GM19099 (cell line): ENCODE measurements around the gene SYNDIG1L.

ENCODE experiments used
- POLR2A ChIP-seq: IDR thresholded peaks from 3 replicates; pipeline ENCODE4 v1.6.1; 2011; ENCODE audit warnings: low read depth; ENCODE audit not compliant: insufficient read length; ENCODE audit errors: extremely low read depth

SYNDIG1L gene

DNA sequence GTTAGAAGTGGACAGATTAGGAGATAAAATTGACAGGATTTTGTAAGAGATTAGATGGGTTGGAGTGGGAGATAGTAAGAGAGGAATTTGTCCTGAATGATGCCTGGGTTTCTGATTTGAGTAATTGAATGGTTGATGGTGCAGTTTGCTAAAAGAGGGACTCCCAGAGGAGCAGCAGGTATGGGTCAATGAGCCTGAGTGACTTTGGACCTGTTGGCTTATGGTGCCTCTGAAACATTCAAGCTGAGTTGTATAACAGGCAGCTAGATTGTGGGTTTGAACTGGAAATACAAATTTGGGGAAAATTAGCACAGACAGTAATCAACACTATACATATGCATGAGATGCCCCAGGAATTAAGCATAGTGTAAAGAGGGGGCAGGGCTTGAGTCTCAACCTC, 16.7 kb upstream of the SYNDIG1L start:
- TF ChIP-seq POLR2A: no peak

DNA sequence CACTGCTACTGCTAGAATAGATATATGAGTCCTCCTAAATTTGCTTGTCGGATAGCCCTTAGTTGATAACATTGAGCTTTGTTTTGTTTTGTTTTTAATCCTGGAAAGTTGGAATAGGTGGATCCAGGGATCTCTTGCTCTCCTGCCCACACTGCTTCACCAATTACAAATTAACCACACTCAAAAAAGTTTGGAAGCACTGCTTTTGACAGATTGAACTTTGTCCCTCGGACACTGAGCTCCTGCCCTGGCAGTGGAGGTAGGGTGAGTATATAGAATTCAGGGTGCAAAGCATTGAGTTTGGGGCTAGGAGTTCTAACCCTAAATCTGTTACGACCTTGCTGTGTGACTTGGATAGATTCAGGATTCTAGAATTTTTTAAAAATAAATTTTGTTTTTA, 15.1 kb upstream of the SYNDIG1L start:
- TF ChIP-seq POLR2A: no peak

DNA sequence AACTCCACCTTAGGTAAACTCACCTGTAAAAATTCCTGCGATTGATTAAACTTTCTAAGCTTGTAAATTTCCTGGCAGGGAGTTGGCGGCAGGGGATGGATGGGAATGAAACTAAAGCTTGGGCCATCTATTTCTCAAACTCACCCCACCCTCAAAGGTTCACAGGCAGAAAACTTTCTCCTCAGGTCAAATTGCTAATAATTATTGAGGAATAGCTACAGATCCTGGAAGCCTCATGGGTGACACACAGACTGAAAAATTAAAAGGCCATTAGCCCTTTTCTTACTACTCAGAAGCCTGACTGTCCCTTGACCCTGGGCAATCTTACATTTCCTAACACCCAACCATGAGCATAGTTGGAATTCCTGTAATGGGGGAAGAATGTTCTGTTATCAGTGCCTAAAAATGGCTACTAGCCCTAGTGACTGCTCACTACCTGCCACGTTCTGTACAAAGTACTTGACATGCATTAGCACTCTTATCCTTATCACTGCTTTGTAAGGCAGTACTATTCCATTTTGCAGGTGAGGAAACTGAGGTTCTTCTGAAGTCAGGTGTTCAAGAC, 12.4 kb upstream of the SYNDIG1L start:
- no peak for TF ChIP-seq POLR2A

GRCh38 chr14:74437496-74438053, 11.6 kb upstream of the SYNDIG1L start:
- TF ChIP-seq POLR2A: no peak

DNA sequence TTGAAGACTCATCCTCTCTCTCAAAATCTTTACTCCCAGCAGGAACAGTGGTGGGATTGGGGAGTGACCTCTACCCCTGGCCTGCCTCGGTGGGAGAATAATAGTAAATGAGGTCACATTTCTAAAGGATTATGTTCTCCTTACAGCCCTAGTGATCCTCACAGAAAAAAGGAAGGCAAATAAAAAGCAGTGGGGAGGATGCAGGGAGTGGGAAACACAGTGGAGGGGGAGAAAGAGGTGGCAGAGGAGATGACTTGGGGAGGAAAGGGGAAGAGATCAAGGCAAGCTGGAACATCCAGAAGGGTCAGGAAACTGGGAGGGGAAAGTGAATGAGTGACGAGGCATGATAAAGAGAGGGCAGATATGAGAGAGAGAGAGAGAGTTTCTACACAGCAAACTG, 8.3 kb upstream of the SYNDIG1L start:
- TF ChIP-seq POLR2A: no peak

GRCh38 chr14:74429991-74430390, 4.0 kb upstream of the SYNDIG1L start:
- no peak for TF ChIP-seq POLR2A

DNA sequence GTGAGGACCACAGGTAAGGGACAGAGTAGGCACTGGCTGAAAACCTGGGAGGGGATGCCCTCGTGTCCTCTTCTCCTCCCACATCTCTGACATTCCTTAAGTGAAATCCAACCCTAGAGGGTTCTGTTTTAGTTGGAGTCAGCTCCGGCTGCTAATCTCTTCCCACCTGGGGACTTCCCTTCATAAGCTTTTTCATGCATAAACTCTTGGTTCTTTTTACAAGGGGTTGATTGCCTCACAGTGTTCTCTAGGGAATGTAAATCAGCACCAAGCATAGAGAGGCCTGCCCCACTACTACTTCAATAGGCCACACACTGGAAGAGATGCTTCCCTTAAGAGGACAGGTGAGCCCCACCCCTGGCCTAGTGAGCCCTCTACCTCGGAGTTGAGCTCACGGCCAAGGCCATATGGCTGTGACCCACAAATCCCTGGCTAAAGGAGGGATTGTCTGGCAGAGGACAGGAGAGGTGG, 3.2 kb upstream of the SYNDIG1L start:
- no peak for TF ChIP-seq POLR2A

GRCh38 chr14:74427651-74428050, 1.6 kb upstream of the SYNDIG1L start:
- no peak for TF ChIP-seq POLR2A

DNA sequence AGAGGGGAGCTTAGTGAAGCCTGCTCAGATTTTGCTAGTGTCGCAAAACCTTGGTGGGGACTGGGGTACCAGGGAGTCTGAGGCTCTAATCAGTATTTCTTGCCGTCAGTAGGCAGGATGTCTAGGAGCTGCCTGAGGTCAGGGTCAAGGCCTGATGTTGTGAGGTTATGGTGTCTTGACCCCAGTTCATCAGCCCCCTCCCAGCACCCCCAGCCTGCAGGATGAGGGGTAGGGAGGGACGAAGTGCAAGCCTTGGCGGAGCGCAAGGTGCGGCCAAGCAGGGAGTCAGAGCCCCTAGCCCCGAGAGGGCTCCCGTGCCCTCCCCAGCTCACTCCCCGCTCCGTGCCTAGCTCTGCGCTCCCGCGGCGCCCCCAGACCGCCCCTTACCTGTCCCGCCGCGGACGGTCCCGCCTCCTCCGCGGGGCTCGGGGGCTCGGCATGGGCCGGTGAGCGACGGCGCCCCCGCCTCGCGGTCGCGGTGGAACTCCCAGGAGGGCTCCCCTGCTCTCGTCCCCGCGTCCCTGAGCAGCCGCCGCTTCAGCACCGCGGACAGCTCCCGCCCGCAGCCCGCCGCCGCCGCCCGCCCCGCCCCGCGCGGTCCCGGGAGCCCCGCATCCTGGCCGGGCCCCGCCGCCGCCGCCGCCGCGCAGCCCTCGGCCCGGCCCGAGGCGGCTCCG, 347 bp downstream of the SYNDIG1L start:
- TF ChIP-seq POLR2A: no peak

DNA sequence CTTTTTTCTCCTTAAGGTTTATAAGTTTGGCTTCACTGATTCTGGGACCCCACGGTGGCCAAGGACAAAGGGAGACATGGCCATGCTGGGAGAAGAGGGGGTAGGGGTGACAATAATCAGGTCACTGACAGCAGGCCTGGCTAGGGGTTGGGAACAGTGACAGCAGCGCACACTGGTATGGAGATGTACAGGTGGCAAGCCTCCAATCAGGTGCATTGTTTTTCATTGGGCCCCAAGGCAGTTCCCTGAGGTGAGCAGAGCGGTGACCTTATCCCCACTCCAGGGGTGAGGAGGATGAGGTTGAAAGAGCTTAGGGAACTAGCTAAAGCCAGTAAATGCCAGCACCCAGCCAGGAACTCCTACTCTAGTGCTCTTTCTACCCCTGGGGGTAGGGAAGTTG, 1.4 kb downstream of the SYNDIG1L start:
- no peak for TF ChIP-seq POLR2A

GRCh38 chr14:74423246-74423645, 2.8 kb downstream of the SYNDIG1L start:
- TF ChIP-seq POLR2A: no peak

DNA sequence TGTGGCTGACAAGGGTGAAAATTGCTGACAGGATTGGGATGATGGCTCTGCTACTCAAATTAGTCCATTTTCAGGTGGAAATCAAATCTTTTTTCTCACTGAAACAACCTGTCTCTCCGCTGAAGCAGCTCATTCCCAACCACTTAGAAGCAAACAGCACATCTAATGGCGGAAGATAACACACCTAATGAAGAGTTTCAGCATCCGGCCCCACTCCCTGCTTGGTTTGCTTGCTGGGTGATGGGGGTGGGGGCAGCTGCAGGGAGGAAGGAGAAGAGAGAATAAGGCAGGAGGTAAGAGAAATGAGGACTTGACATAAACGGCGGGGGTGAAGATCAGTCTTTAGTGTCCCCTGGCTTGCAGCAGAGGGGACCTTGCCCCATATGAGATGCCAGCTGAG, 4.0 kb downstream of the SYNDIG1L start:
- TF ChIP-seq POLR2A: no peak

DNA sequence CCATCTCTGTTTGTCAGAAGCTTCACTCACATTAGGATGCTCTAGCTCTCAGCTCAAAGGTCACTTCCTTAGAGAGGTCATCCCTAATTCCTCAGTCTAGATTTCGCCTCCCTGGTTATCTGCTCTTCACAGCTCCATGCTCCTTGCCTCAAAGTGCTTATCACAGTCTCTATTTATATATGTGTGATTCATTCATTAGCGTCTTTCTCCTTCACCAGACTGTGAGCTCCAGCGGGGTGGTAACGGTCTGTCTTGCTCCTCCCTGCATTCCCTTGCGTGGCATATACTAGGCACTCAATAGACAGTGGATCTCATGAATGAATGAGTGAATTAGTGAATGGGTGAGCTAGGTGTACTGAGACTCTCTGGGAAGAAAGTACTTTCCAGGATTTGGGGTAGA, 6.9 kb downstream of the SYNDIG1L start:
- no peak for TF ChIP-seq POLR2A

DNA sequence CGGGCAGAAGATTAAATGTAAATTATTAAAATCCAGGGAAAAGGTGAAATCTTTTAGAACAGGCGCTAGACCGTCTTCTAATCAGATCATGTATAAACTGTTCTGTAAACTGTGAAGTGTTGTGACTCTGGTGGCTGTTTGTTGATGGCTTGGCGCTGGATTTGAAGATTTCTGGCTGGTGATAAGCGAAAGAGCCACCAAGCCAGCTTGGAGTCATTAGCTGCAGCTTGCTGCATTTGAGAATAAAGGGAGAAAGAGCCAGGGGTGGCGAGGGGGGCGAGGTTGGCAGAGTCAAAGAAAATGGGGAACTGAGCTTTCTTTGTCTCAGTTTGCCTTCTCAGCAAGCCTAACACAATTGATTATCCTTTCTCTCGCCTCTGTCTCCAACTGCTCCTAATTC, 8.0 kb downstream of the SYNDIG1L start:
- no peak for TF ChIP-seq POLR2A

DNA sequence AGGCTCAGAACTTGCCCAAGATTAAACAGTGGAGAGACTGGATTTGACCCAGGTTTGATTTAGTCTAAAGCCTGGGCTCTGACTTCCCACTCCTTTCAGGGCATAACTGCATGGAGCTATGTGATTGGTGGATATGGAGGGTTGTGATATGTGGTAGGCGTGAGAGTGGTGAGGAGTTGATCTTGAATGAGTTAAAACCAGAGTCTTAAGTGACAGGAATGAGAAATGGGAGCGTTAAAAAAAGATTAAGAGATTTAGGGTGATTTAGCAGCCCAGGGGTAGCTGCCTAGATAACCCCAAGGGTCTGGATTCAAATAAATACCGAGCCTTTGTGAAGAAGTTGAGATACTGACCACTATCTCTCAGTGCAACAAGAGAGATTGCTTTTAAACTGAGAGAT, 8.4 kb downstream of the SYNDIG1L start:
- no peak for TF ChIP-seq POLR2A

DNA sequence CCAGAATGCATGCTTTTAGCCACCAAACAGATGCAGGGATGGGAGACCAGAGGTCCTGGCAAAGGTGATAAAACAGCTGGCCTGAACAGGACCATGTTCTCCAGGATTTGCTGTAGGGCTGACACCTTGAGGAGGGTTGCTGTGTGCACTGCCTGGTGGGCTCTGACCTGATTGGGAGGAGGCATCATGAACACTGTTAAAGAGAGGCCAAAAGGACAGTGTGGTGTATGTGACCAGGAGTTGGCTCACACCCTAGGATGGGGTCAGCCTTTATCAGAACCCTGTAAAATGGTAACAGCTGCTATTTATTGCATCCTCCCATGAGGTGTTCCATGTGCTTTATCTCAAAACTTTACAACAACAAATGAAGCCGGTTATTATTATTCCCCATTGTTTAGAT, 8.8 kb downstream of the SYNDIG1L start:
- TF ChIP-seq POLR2A: no peak

- TF ChIP-seq POLR2A: no peak
These were observed 10.9 kb downstream of the SYNDIG1L start for GRCh38 chr14:74415115-74415437.
